Prostate gland (tissue), 2 donors: ENCODE results near the gene SPOCK1. TPM values are rescaled to one million over a fixed set of nuclear protein-coding genes. Genes with fewer than 3 reads are reported as not detected.

Source experiments
- DNase-seq: peaks from one replicate; pipeline ENCODE4 v3.0.0-alpha.2; 2019; ENCODE audit warnings: low spot score
- H3K27ac ChIP-seq, 2 donors: fragments of 200-600 bp; sonication (generic); 2 replicates each; pipeline ENCODE4 v1.5.1; 2017 to 2019
- H3K27me3 ChIP-seq: fragments of 200-600 bp; sonication (generic); replicated peaks from 2 replicates; pipeline ENCODE4 v1.5.1; 2019; ENCODE audit not compliant: insufficient read depth
- H3K36me3 ChIP-seq, 2 donors: fragments of 200-600 bp; sonication (generic); 1 replicate in 1 of 2; 2 replicates in 1 of 2; pipeline versions ENCODE4 v1.5.1 to v1.8.1; 2017 to 2019
- H3K4me1 ChIP-seq: fragments of 200-600 bp; sonication (generic); replicated peaks from 2 replicates; pipeline ENCODE4 v1.5.1; 2019
- H3K4me3 ChIP-seq, 2 donors: fragments of 200-600 bp; sonication (generic); 2 replicates each; pipeline ENCODE4 v1.5.1; 2017 to 2019
- H3K9me3 ChIP-seq: fragments of 200-600 bp; sonication (generic); 2 replicates; pipeline ENCODE4 v1.5.1; 2017
- POLR2A ChIP-seq: fragments of 450-650 bp; IDR thresholded peaks from one replicate; pipeline ENCODE4 v1.6.1; 2016; ENCODE audit warnings: antibody characterized with exemption, mild to moderate bottlenecking
- POLR2AphosphoS5 ChIP-seq: sonication (generic); formaldehyde crosslinking; IDR thresholded peaks from one replicate; pipeline ENCODE4 v1.6.1; 2017; ENCODE audit warnings: antibody characterized with exemption
- WGBS: methylation state at CpG from one replicate; pipeline ENCODE4 v1.1.5; 2018; 5-methylcytosine and 5-hydroxymethylcytosine counted together
- intact Hi-C: fragments of 100-400 bp; cut with DNase I; formaldehyde crosslinking; loops from one replicate; pipeline ENCODE4 v1.14.2; 2022
- total RNA-seq, 2 donors: library from RNA; depleted of rRNA; stranded (reverse); fragments of >200 nt; gene quantifications; one replicate each; pipeline ENCODE4 v1.1.0, GENCODE V29; 2016
- TF ChIP-seq, protein P1 (sequence below), 4 experiments: fragments of 200-600 bp in 2 of 4; fragments of 450-650 bp in 2 of 4; sonication (generic) in 2 of 4; IDR thresholded peaks; 1 replicate in 3 of 4; 2 replicates in 1 of 4; pipeline ENCODE4 v1.5.1; 2016 to 2019; ENCODE audit warnings: antibody characterized with exemption in 4 of 4, mild to moderate bottlenecking in 2 of 4, moderate library complexity in 2 of 4

The SPOCK1 gene
- total RNA-seq, 2 donors from 2014 or later: 89.4 to 92.9 TPM

DNA sequence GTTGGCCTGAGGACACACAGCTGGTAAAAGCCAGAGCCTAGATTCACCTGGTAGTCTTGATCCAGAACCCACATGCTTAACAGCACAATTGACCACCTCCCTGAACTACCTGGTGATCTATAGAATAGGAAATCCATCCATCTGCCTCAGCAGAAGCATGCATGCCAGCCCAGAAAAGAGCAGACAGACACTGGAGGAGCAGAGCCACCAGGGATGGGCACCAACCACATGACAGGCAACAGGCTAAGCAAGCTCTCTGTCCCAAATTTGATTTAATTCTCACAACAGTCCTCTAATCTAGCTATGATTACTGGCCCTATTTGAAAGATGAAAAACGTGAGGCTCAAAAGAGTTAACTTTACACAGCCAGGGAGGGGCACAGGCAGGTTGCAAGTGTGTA lies 208.1 kb downstream of the SPOCK1 start:
- no peaks in the 10 kb centered on the region for H3K36me3 ChIP-seq
- WGBS: 76% methylated on average over 1 of the region's 1 CpG
- TF ChIP-seq POLR2AphosphoS5 (no peak), POLR2A (no peak)
- TF ChIP-seq, protein P1, sequence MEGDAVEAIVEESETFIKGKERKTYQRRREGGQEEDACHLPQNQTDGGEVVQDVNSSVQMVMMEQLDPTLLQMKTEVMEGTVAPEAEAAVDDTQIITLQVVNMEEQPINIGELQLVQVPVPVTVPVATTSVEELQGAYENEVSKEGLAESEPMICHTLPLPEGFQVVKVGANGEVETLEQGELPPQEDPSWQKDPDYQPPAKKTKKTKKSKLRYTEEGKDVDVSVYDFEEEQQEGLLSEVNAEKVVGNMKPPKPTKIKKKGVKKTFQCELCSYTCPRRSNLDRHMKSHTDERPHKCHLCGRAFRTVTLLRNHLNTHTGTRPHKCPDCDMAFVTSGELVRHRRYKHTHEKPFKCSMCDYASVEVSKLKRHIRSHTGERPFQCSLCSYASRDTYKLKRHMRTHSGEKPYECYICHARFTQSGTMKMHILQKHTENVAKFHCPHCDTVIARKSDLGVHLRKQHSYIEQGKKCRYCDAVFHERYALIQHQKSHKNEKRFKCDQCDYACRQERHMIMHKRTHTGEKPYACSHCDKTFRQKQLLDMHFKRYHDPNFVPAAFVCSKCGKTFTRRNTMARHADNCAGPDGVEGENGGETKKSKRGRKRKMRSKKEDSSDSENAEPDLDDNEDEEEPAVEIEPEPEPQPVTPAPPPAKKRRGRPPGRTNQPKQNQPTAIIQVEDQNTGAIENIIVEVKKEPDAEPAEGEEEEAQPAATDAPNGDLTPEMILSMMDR (IDR thresholded peaks at IDR 0.05): no peak
- no peak overlapping the region for H3K4me3 ChIP-seq
- no peak overlapping the region for H3K27ac ChIP-seq
- no peaks in the 10 kb centered on the region for H3K4me1 ChIP-seq
- H3K9me3 ChIP-seq: no peaks in the 10 kb centered on the region
- intact Hi-C loops: no loop called here
- DNase-seq: no peak
- H3K27me3 ChIP-seq: no peaks in the 10 kb centered on the region

DNA sequence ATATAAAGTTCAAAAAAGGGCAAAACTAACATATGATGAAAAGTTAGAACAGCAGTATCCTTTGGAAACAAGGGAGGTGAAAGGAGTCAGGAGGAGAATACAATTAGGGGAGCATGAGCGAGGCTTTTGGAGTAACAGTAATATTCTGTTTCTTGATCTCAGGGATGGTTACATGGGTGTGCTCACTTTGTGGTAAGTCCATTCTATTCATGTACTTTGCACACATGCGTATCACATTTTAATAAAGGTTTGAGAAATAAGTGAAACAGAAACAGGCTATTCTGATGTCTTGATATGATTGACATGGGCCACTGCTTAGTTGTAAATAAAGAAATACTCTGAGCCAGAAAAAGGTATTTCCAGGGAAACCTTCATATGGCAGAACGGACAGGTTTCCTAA lies 208.8 kb downstream of the SPOCK1 start:
- Histone ChIP-seq H3K36me3 (no peaks in the 10 kb centered on the region), H3K4me3 (no peak overlapping the region), H3K4me1 (no peaks in the 10 kb centered on the region), H3K27ac (no peak overlapping the region), H3K9me3 (no peaks in the 10 kb centered on the region), H3K27me3 (no peaks in the 10 kb centered on the region)
- 91% methylated on average over 3 of the region's 3 CpGs for WGBS
- DNase-seq: no peak
- intact Hi-C loops: no loop called here
- TF ChIP-seq, protein P1 (IDR thresholded peaks at IDR 0.05): no peak
- TF ChIP-seq POLR2AphosphoS5 (no peak), POLR2A (no peak)

DNA sequence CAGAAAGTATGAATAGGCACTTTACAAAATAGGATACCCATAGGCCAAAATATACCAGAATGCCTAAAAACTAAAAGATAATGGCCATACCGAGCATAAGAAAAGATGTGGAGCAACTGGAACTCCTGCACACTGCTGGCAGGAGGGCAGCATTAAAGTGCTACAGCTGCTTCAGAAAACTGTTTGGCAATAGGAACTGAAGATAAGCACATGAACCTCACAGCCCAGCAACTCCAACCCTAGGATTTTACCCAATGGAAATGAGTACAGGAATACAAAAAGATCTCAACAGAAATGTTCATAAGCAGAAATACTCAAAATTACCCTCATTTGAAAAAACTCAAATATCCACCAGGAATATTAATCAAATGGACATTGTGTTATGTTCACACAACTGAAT lies 209.3 kb downstream of the SPOCK1 start:
- Histone ChIP-seq H3K9me3 (no peaks in the 10 kb centered on the region), H3K27ac (no peak overlapping the region), H3K27me3 (no peaks in the 10 kb centered on the region), H3K4me1 (no peaks in the 10 kb centered on the region), H3K36me3 (no peaks in the 10 kb centered on the region), H3K4me3 (no peak overlapping the region)
- no peak for DNase-seq
- no peak for TF ChIP-seq POLR2A
- TF ChIP-seq, protein P1 (IDR thresholded peaks at IDR 0.05): no peak
- no peak for TF ChIP-seq POLR2AphosphoS5
- WGBS: 92% methylated on average over 1 of the region's 1 CpG
- intact Hi-C loops: no loop called here

DNA sequence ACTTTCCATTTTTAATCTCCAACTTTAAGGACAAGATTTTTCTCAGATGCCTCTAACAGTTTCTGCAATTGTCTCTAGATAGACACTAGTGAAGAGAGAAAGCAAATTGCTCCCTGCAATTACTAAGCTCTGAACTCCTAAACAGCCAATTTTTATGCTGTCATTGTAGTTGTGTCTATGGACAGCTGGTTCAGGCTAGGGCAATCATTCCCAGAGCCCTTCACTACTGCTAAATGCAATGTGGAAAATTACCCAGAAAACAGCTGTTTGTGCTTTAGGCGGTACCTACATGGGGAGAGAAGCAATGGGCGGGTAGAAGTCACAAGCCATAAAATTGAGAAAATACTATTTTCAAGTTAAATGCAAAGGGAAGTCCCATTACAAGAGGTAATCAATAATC lies 211.6 kb downstream of the SPOCK1 start:
- DNase-seq: no peak
- TF ChIP-seq POLR2A: no peak
- TF ChIP-seq, protein P1 (IDR thresholded peaks at IDR 0.05): no peak
- TF ChIP-seq POLR2AphosphoS5: no peak
- Histone ChIP-seq H3K4me3 (no peak overlapping the region), H3K27me3 (no peaks in the 10 kb centered on the region), H3K9me3 (no peaks in the 10 kb centered on the region), H3K27ac (no peak overlapping the region), H3K36me3 (no peaks in the 10 kb centered on the region), H3K4me1 (no peaks in the 10 kb centered on the region)
- 92% methylated on average over 2 of the region's 2 CpGs for WGBS
- intact Hi-C loops: no loop called here

DNA sequence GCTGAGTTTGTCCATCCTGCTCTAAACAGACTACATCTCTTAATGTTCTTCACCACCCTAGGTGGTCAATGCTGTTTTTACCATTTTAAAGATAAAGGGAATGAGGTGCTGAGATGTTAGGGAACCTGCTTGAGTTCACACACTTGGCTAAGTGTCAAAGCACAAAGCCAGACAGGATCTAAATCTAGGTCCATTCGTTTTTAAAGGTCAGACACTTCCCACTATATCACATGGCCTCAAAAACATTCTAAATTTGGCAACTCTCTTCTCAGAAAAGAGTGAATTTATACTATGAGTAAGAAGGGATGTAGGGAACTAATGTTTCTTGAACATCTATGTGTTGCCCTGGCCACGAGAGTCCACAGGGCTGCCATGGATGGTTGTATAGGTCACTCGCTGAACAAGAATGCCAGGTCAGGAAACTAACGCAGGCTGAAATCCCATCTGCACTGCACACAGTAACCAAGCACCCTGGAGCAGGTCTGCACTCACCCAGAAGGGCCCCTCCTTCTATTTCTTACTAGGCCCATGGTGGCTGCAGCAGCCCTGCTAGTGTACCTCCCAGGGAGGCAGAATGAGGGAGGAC lies 213.0 kb downstream of the SPOCK1 start:
- H3K4me3 ChIP-seq: no peak overlapping the region

More for the DNA sequence above, 213.0 kb downstream of the SPOCK1 start:
- 68% methylated on average over 4 of the region's 4 CpGs for WGBS
- intact Hi-C loops: no loop called here
- H3K27ac ChIP-seq: no peak overlapping the region
- DNase-seq: no peak
- H3K4me1 ChIP-seq: no peaks in the 10 kb centered on the region
- no peaks in the 10 kb centered on the region for H3K9me3 ChIP-seq
- no peaks in the 10 kb centered on the region for H3K36me3 ChIP-seq
- TF ChIP-seq POLR2AphosphoS5 (no peak), POLR2A (no peak)
- TF ChIP-seq, protein P1 (IDR thresholded peaks at IDR 0.05): no peak
- no peaks in the 10 kb centered on the region for H3K27me3 ChIP-seq
